MCF 10A (cell line): ENCODE data around the gene ASTN2. TPM values are rescaled to one million over a fixed set of nuclear protein-coding genes. Genes with fewer than 3 reads are reported as not detected.

ENCODE experiments used
- BruUV-seq: library from RNA; stranded (reverse); fragments of 400-500 nt; replicated peaks from 2 replicates; lab custom pipeline; 2021; lab: Mats Ljungman, UMichigan
- CTCF ChIA-PET: fragments of 300-600 bp; sonication (Branson Sonifier 250); formaldehyde crosslinking; extraction: SDS; loops from one replicate; lab custom pipeline; 2021; ENCODE audit warnings: antibody characterized with exemption, inconsistent platforms; lab: Yijun Ruan, JAX
- POLR2A ChIA-PET: fragments of 300-600, 350-650 bp; sonication (Branson Sonifier 250); formaldehyde crosslinking; extraction: SDS; loops from one replicate; lab custom pipeline; 2020; ENCODE audit warnings: antibody characterized with exemption, inconsistent platforms; lab: Yijun Ruan, JAX
- DNase-seq: peaks from one replicate; pipeline ENCODE4 v3.0.0-alpha.2; 2018; ENCODE audit not compliant: unreplicated experiment
- H3K27ac Mint-ChIP-seq: one replicate; pipeline ENCODE4 v1.8.0; 2022; ENCODE audit warnings: mild to moderate bottlenecking, low read depth, mixed read lengths; ENCODE audit not compliant: unreplicated experiment
- H3K27me3 Mint-ChIP-seq: one replicate; pipeline ENCODE4 v1.8.0; 2022; ENCODE audit warnings: mixed read lengths; ENCODE audit not compliant: insufficient read depth, unreplicated experiment
- H3K36me3 Mint-ChIP-seq: one replicate; pipeline ENCODE4 v1.8.0; 2022; ENCODE audit warnings: mild to moderate bottlenecking, moderate library complexity, mixed read lengths; ENCODE audit not compliant: insufficient read depth, unreplicated experiment
- H3K4me1 Mint-ChIP-seq: one replicate; pipeline ENCODE4 v1.8.0; 2022; ENCODE audit warnings: mixed read lengths; ENCODE audit not compliant: insufficient read depth, unreplicated experiment
- H3K4me3 Mint-ChIP-seq: one replicate; pipeline ENCODE4 v1.8.0; 2022; ENCODE audit warnings: mild to moderate bottlenecking, moderate library complexity, mixed read lengths; ENCODE audit not compliant: unreplicated experiment
- H3K9me3 Mint-ChIP-seq: one replicate; pipeline ENCODE4 v1.8.0; 2022; ENCODE audit warnings: mixed read lengths; ENCODE audit not compliant: unreplicated experiment
- CTCF ChIP-seq: fragments of 200-600 bp; IDR thresholded peaks from one replicate; pipeline ENCODE4 v1.8.0; 2022; ENCODE audit warnings: antibody characterized with exemption, mild to moderate bottlenecking; ENCODE audit not compliant: unreplicated experiment
- intact Hi-C: fragments of 100-400 bp; cut with micrococcal nuclease; formaldehyde crosslinking; loops from 2 replicates; pipeline ENCODE4 v1.14.1; 2022
- total RNA-seq: library from RNA; stranded (reverse); gene quantifications from 2 replicates; pipeline ENCODE4 v1.2.3, GENCODE V29; 2022

ASTN2 gene
- total RNA-seq, 1 experiment from 2014 or later: 1.8 TPM

GRCh38 chr9:116888066-116888465 lies 526.8 kb downstream of the ASTN2 start:
- BruUV-seq: no TSS peak
- H3K36me3 Mint-ChIP-seq: no peaks in the 10 kb centered on the region
- POLR2A ChIA-PET: no interaction called here
- no peaks in the 10 kb centered on the region for H3K9me3 Mint-ChIP-seq
- CTCF ChIA-PET: interaction anchor here (0.7 to 1.5 kb wide), 3 partner anchors 22 to 29 kb away, joined by 3 to 5 read pairs (median 4); no protein-coding TSS in a partner anchor
- H3K27ac Mint-ChIP-seq: no peak overlapping the region
- no peaks in the 10 kb centered on the region for H3K27me3 Mint-ChIP-seq
- H3K4me1 Mint-ChIP-seq: no peaks in the 10 kb centered on the region
- TF ChIP-seq CTCF: no peak
- intact Hi-C loops: no loop called here
- H3K4me3 Mint-ChIP-seq: no peak overlapping the region
- no peak for DNase-seq

DNA sequence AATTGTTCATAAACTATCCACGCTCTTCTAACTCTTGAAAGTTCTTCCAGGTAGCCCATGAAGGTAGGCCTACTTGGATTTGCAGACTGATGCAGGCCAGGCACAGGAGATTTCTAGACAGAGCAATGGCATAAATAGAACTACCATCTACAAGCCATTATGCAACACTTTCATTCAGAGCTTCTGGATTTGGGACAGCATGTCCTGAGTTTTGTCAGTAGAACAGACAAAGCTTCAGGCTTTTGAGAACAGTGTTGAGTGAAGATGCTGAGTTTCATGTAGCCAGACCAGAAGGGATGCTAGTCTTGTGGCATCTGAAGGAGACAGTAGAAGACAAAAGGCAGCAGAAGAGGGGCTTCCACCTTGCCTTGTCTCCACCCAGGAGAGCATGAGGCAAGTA lies 531.2 kb downstream of the ASTN2 start:
- Mint-ChIP-seq H3K4me3 (no peak overlapping the region), H3K4me1 (no peaks in the 10 kb centered on the region), H3K27ac (no peak overlapping the region), H3K36me3 (no peaks in the 10 kb centered on the region), H3K9me3 (no peaks in the 10 kb centered on the region), H3K27me3 (no peaks in the 10 kb centered on the region)
- intact Hi-C loops: no loop called here
- no peak for TF ChIP-seq CTCF
- ChIA-PET POLR2A (no interaction called here), CTCF (interaction anchor here (0.6 kb wide), 1 partner anchor 146 kb away, joined by 4 read pairs; no protein-coding TSS in a partner anchor)
- DNase-seq: no peak
- no TSS peak for BruUV-seq

DNA sequence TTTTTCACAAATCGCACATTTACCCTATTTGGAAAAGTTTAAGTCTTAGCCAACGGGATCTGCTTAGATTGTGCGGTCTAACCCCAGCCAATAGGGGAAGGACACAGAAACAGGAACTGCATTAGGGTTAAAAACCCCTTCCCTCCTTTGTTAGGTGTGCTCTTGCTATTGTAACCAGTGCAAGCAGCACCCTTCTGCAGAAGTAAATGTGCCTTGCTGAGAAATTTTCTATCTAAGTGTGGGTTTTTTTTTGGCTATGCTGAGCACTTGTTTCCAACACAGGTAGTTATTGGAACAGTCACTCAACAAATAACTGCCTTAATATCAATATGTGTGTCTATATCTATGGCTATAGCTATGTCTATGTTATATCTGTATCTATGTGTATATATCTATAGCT lies 537.8 kb downstream of the ASTN2 start:
- POLR2A ChIA-PET: interaction anchor here (0.7 kb wide), 1 partner anchor 17 kb away, joined by 3 read pairs; no protein-coding TSS in a partner anchor
- Mint-ChIP-seq H3K9me3 (peaks cover 7% of the 10 kb centered on the region), H3K4me3 (no peak overlapping the region), H3K27me3 (no peaks in the 10 kb centered on the region), H3K36me3 (peaks cover 13% of the 10 kb centered on the region), H3K27ac (no peak overlapping the region), H3K4me1 (no peaks in the 10 kb centered on the region)
- no TSS peak for BruUV-seq
- no peak for TF ChIP-seq CTCF
- CTCF ChIA-PET: interaction anchor here (2.1 kb wide), 1 partner anchor 16 kb away, joined by 8 read pairs; no protein-coding TSS in a partner anchor
- DNase-seq: no peak
- intact Hi-C loops: no loop called here

DNA sequence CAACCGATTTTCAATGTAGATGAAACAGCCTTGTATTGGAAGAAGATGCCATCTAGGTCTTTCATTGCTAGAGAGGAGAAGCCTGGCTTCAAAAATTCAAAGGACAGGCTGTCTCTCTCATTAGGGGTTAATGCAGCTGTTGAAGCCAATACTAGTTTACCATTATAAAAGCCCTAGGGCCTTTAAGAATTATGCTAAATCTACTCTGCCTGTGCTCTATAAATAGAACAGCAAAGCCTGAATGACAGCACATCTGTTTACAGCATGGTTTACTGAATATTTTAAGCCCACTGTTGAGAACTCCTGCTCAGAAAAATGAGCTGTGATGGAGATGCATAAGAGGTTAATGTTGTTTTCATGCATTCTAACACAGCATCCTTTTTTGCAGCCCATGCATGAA lies 539.3 kb downstream of the ASTN2 start:
- CTCF ChIA-PET: interaction anchor here (1.4 to 1.5 kb wide), 2 partner anchors 15 to 138 kb away, joined by 5 read pairs; no protein-coding TSS in a partner anchor
- no peak for TF ChIP-seq CTCF
- Mint-ChIP-seq H3K36me3 (peaks cover 13% of the 10 kb centered on the region), H3K9me3 (peaks cover 7% of the 10 kb centered on the region), H3K4me3 (no peak overlapping the region), H3K27me3 (no peaks in the 10 kb centered on the region), H3K27ac (no peak overlapping the region), H3K4me1 (no peaks in the 10 kb centered on the region)
- intact Hi-C loops: no loop called here
- POLR2A ChIA-PET: interaction anchor here (0.6 to 0.8 kb wide), 3 partner anchors 19 to 37 kb away, joined by 3 to 4 read pairs (median 3); no protein-coding TSS in a partner anchor
- no peak for DNase-seq
- no TSS peak for BruUV-seq
